Left lung (tissue), 10 donors: ENCODE results near the gene ASCC3. TPM values are rescaled to one million over a fixed set of nuclear protein-coding genes. Genes with fewer than 3 reads are reported as not detected.

Experiments
- ATAC-seq: fragments of 200-7000 bp; cut with Tn5 transposase; one replicate; pipeline ENCODE4 v1.9.1; 2020; ENCODE audit warnings: moderate library complexity
- DNase-seq, 4 donors: peaks; one replicate each; pipeline ENCODE4 v3.0.0-alpha.2; 2013 to 2020
- H3K27ac ChIP-seq, 2 donors: fragments of 200-600 bp; sonication (generic) in 1 of 2; one replicate each; pipeline versions ENCODE4 v1.5.0 to v1.8.0; 2020 to 2021
- H3K27me3 ChIP-seq, 2 donors: fragments of 200-600 bp; sonication (generic) in 1 of 2; one replicate each; pipeline versions ENCODE4 v1.5.0 to v1.8.0; 2020 to 2021
- H3K36me3 ChIP-seq, 2 donors: fragments of 200-600 bp; sonication (generic) in 1 of 2; one replicate each; pipeline versions ENCODE4 v1.5.0 to v1.8.0; 2020 to 2021
- H3K4me1 ChIP-seq, 2 donors: fragments of 200-600 bp; one replicate each; pipeline ENCODE4 v1.8.0; 2021
- H3K4me3 ChIP-seq, 2 donors: fragments of 200-600 bp; sonication (generic) in 1 of 2; one replicate each; pipeline versions ENCODE4 v1.5.0 to v1.8.0; 2020 to 2021; ENCODE audit warnings: mild to moderate bottlenecking in 1 of 2
- H3K9me3 ChIP-seq, 2 donors: fragments of 200-600 bp; sonication (generic) in 1 of 2; one replicate each; pipeline versions ENCODE4 v1.5.0 to v1.8.0; 2020 to 2021
- intact Hi-C, 2 donors: fragments of 100-400 bp; cut with DNase I; formaldehyde crosslinking; loops; one replicate each; pipeline versions ENCODE4 v1.11.2 to v1.14.2; 2022
- polyA plus RNA-seq, 6 donors: library from polyadenylated mRNA; unstranded; fragments of 120-200 nt; gene quantifications; one replicate each; pipeline ENCODE4 v1.2.1, GENCODE V29; 2013; ENCODE audit not compliant: insufficient read length in 6 of 6
- total RNA-seq, 2 donors: library from RNA; stranded (reverse); fragmentation: NEBNext Ultra II Directional; extraction: Animal tissue kit (Norgen Biotek cat#: 25700); gene quantifications; one replicate each; pipeline ENCODE4 v1.2.1, GENCODE V29; 2021
- TF ChIP-seq, protein P1 (sequence below), 2 donors: fragments of 200-600 bp; sonication (generic) in 1 of 2; IDR thresholded peaks; one replicate each; pipeline versions ENCODE4 v1.5.0 to v1.8.0; 2021; ENCODE audit warnings: antibody characterized with exemption in 2 of 2
- donor health status: DM: no; HTN: yes; CAD: no.
- donor health status: DM: no; HTN: no; CAD: no.

ASCC3 gene
- total and polyA plus RNA-seq, 8 donors: 20.6 to 43.2 (median 23.4) TPM

DNA sequence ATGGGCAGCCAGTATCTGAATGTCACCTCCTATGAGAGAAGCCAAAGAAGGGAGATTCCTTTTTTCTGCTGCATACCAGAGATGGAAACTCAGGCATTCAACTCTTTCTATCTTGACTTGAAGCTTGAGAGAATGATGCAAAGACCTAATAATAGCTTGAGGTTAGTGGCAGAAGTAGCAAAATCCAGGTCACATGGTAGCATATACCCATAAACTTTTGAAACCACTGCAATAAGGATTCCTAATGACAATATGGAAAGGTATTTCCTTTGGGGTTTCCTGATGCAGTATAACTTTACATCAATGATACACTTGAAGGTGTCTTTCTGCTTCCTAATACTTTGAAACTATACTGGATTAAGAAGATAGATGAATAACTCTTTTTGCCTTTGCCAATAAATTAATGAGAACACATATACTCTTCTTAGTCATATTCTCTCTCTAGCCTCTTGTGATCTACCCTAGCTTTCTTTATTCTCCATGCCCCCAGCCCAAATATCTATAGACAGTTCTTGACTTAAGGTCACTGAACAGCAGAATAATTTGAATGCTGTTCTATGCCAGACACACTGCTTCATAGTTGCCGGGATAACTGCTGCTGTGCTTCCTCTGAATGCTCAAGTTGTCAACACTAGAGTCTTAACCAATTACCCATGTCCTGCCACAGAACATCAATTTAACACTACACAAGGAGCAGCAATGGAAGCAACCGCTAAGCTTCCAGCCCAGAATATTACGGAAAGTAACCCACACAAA, 260.9 kb downstream of the ASCC3 start:
- intact Hi-C loops: no loop called here
- no peaks in the 10 kb centered on the region for H3K9me3 ChIP-seq
- ATAC-seq (no peak), DNase-seq (no peak)
- H3K36me3 ChIP-seq: peaks cover 0 to 36% of the 10 kb centered on the region in 2 donors
- no peaks in the 10 kb centered on the region for H3K27me3 ChIP-seq
- no peak overlapping the region for H3K27ac ChIP-seq
- TF ChIP-seq, protein P1, sequence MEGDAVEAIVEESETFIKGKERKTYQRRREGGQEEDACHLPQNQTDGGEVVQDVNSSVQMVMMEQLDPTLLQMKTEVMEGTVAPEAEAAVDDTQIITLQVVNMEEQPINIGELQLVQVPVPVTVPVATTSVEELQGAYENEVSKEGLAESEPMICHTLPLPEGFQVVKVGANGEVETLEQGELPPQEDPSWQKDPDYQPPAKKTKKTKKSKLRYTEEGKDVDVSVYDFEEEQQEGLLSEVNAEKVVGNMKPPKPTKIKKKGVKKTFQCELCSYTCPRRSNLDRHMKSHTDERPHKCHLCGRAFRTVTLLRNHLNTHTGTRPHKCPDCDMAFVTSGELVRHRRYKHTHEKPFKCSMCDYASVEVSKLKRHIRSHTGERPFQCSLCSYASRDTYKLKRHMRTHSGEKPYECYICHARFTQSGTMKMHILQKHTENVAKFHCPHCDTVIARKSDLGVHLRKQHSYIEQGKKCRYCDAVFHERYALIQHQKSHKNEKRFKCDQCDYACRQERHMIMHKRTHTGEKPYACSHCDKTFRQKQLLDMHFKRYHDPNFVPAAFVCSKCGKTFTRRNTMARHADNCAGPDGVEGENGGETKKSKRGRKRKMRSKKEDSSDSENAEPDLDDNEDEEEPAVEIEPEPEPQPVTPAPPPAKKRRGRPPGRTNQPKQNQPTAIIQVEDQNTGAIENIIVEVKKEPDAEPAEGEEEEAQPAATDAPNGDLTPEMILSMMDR (IDR thresholded peaks at IDR 0.05): no peak
- H3K4me3 ChIP-seq: no peak overlapping the region
- H3K4me1 ChIP-seq: no peaks in the 10 kb centered on the region

DNA sequence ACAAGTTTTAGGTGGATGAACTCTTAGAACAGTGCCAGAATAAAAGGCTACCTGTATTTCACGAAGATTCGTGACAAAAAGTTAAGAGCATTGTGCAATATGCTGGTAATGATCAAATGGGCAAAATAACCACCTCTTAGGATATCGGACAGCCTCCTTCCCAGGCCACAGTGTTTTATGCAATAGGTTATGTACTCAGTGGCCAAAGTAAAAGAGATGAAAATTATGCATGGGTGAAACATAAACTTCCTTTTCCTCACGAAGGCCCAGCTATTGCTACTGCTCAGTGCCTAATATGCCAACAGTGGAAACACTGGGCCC, 262.8 kb downstream of the ASCC3 start:
- Histone ChIP-seq H3K27me3 (no peaks in the 10 kb centered on the region), H3K36me3 (peaks cover 0 to 34% of the 10 kb centered on the region in 2 donors), H3K4me1 (no peaks in the 10 kb centered on the region), H3K4me3 (no peak overlapping the region), H3K9me3 (no peaks in the 10 kb centered on the region), H3K27ac (no peak overlapping the region)
- ATAC-seq (no peak), DNase-seq (no peak)
- intact Hi-C loops: no loop called here
- TF ChIP-seq, protein P1 (IDR thresholded peaks at IDR 0.05): no peak

GRCh38 chr6:100617633-100618350, 263.3 kb downstream of the ASCC3 start:
- Histone ChIP-seq H3K4me3 (no peak overlapping the region), H3K36me3 (peaks cover 0 to 34% of the 10 kb centered on the region in 2 donors), H3K27me3 (no peaks in the 10 kb centered on the region), H3K9me3 (no peaks in the 10 kb centered on the region), H3K27ac (no peak overlapping the region), H3K4me1 (no peaks in the 10 kb centered on the region)
- ATAC-seq: no peak
- intact Hi-C loops: no loop called here
- TF ChIP-seq, protein P1 (IDR thresholded peaks at IDR 0.05): no peak
- no peak for DNase-seq

DNA sequence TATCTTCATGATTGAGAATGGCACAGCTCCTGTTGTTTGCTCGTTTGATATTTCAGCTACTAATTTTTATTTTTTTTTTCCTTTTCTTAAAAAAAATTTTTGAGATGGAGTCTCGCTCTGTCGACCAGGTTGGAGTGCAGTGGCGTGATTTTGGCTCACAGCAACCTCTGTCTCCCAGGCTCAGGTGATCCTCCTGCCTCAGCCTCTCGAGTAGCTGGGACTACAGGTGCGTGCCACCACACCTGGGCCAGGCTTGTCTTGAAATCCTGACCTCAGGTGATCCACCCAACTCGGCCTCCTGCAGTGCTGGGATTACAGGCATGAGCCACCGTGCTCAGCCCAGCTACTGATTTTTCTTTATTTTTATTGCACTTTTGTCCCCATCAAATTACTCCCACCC, 266.2 kb downstream of the ASCC3 start:
- H3K36me3 ChIP-seq: peaks cover 0 to 19% of the 10 kb centered on the region in 2 donors
- H3K9me3 ChIP-seq: no peaks in the 10 kb centered on the region
- no peaks in the 10 kb centered on the region for H3K27me3 ChIP-seq
- DNase-seq (peak in 1 of 4 donors; percentile 32), ATAC-seq (no peak)
- H3K27ac ChIP-seq: no peak overlapping the region
- no peak overlapping the region for H3K4me3 ChIP-seq
- intact Hi-C loops: no loop called here
- no peaks in the 10 kb centered on the region for H3K4me1 ChIP-seq
- TF ChIP-seq, protein P1 (IDR thresholded peaks at IDR 0.05): no peak

DNA sequence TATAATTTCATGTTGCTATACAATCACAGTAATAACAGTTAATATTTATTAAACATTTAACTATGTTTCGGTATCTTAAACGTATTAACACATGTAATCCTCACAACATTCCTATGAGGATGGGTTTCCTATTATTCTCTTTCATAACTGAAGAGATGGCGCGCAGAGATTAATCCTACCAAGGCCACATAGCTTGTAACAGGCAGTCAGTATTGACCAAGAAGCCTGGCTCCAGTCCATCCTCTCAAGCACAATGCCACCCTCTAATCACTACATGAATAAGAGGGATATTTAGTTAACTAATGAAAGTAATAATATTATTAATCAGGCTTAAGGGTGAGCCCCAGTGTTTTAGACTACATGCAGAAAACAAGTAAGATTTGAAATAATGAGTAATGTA, 266.7 kb downstream of the ASCC3 start:
- H3K27me3 ChIP-seq: no peaks in the 10 kb centered on the region
- peaks cover 0 to 17% of the 10 kb centered on the region in 2 donors for H3K36me3 ChIP-seq
- no peak overlapping the region for H3K4me3 ChIP-seq
- intact Hi-C loops: no loop called here
- no peak for ATAC-seq
- no peak overlapping the region for H3K27ac ChIP-seq
- DNase-seq: no peak
- H3K9me3 ChIP-seq: no peaks in the 10 kb centered on the region
- TF ChIP-seq, protein P1 (IDR thresholded peaks at IDR 0.05): no peak
- no peaks in the 10 kb centered on the region for H3K4me1 ChIP-seq
